ENCODE data around the gene ANXA10. TPM values are rescaled to one million over a fixed set of nuclear protein-coding genes. Genes with fewer than 3 reads are reported as not detected.

Gene ANXA10
- polyA plus RNA-seq, 12 donors = 0.08 TPM; not detected in 11

Other genes starting within 250 kb of the ANXA10 start
- gene DDX60, start 226.2 kb downstream of the ANXA10 start, polyA plus RNA-seq (ENCODE audit: insufficient read length in 12 of 12) = 10 to 100 TPM in 1 of 12 donors, 1 to 10 TPM in 10, not detected in 1; 4.4 to 32.0 (median 5.5) TPM

All from muscle of arm (tissue), 12 donors.